DMS53 treated with DMSO at 0.1 percent for 48 hours (cell line): ENCODE results near the gene SNED1.
A peak's percentile ranks its signal among the peaks of the same experiment; 100 is the strongest.

ENCODE experiments used
- DNase-seq: peaks from one replicate; lab custom pipeline; 2025; ENCODE audit not compliant: unreplicated experiment; lab: John Stamatoyannopoulos, UW

The SNED1 gene

DNA sequence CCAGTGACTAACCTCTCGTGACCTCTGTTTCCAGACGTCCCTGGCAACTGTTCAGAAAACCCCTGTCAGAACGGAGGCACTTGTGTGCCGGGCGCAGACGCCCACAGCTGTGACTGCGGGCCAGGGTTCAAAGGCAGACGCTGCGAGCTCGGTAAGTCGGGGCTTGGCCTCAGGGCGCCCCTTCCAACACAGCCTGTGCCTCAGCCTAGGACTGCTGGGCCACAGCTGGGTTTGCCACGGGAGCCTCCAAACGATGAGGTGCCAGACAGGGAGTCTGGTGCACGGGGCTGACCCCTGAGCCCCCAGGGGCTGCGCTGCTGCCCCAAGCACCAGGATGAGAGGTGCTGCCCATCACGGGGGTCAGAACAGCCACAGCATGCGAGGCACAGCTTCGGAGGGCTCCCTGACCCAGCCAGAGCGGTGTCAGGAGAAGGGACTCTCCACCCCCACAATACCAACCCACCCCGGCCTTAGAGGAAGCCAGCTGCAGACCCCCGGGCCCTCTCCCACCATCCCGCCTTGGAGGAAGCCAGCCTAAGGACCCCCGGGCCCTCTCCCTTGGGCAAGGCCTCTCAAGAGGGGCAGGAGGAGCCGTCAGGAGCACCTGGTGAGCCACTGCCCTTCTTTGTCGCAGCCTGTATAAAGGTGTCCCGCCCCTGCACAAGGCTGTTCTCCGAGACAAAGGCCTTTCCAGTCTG lies 83.4 kb downstream of the SNED1 start:
- DNase-seq = no peak

DNA sequence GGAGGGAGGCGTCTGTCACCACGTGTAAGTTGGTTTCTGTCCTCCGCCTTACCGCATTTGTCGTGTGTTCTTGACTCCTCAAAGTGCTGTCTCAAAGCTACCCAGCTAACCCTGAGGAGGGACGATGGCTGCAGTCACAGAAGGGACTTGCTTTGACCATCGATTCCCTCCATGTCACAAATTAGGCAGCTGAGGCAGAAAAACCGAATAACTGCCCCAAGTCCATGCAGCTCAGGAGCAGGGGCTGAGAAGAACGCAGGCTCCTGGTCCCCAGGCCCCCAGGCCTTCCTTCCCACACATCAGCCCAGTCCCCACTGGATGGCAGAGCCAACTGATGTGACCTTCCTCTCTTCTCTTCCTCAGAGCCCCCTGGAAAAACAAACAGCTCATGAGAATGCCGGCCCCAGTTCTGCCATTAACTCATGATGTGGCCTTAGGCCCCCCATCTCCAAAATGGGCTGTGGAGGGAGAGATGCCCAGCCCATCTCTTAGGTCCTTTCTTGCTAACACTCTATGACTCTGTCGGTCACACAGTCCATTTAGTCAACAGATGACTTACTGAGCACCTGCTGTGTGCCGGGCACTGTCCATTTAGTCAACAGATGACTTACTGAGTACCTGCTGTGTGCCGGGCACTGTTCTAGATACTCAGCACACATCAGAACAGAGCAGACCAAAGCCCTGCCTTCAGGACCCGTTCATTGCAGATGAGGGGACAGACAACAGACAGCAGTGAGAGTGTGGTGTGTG lies 84.1 kb downstream of the SNED1 start:
- no peak for DNase-seq

DNA sequence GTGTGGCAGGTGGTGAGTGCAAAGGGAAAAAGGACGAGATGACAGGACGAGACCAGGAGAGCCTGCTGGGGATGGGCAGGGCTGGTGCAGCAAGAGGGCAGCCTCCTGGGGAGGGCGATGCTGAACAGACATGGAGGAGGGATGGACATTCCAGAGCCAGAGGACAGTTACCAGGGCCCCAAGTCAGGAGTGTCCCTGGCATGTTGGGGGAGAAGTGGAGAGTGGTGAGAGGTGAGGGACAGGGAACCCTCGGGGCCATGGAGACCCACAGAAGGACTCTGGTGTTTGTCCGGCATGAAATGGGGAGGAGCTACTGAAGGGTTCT lies 84.6 kb downstream of the SNED1 start:
- DNase-seq = no peak

DNA sequence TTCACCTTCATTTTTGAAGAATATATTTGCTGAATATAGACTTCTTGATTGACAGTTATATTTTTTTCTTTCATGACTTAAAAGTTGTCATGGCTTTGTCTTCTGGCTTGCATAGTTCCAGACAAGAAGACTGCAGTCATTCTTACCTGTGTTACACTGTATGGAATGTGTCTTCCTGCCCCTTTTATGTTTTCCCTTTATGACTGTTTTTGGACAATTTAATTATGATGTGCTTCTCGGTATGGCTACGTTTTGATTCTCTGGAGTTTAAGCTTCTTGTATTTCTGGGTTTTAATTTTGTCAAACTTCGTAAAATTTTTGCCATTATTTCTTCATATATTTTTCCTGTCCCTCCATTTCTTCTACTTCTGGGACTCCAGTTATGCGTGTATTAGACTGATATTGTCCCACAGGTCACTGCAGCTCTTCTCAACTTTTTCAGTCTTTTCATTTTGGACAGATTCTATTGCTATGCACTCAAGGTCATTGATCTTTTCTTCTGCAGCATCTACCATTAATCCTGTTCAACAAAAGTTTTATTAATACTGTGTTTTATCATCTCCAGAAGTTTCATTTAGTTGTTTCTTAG lies 86.5 kb downstream of the SNED1 start:
- DNase-seq = no peak

DNA sequence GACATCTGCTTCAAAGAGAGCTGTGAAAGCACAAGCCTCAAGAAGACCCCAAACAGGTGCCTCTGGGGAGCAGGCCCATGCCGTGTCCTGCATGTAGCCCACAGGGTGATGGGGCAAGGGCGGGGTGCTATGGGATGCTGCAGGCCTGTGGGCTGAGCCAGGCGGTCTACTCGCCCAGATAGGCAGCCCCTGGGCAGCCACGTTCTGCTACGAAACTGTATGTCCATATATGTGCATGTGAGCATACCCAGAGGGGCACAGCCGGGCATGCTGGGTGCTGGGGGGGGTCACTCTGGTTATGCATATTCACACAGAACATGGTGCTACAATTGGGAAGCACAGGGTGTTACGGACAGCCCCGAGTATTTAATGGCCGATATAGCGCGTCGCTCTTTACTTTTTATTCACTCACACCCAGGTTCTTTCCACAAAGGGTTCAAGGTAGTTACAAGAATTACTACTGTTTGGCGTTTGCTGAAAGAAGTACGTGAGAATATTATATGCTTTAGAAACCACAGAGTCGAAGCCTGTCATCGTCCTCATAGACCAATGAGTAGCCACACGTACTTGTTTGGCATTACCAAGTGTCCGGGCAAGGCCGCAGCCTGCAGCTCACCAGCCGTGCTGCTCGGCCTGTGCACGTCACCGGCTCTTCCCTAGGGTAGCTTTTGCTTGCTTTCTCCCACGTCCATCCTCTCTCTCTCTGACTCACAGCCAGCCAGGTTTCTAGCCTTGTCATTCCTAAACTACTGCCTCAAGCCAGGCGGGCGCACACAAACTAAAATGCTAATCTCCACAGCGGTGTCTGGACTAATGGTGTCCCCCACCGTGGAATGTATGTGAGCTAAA lies 89.2 kb downstream of the SNED1 start:
- no peak for DNase-seq

DNA sequence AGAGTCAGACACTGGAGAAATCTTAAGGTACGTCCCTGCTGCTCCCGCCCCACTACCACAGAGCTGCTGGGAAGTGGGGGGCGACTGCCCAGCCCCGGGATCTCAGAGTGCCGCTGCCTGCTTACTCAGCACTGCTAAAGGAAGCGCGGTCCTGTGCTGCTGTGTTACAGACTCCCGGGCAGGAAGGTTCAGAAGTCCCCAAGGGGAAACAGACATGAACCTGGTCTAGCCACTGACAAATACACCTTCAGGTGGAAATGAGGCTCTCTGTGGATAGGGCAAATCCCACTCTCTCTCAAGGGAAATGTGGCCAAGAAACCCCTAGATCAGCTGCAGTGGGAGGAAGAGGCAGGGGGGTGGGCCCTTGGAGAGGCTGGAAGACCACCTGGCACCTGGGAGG lies 90.0 kb downstream of the SNED1 start:
- DNase-seq = no peak

DNA sequence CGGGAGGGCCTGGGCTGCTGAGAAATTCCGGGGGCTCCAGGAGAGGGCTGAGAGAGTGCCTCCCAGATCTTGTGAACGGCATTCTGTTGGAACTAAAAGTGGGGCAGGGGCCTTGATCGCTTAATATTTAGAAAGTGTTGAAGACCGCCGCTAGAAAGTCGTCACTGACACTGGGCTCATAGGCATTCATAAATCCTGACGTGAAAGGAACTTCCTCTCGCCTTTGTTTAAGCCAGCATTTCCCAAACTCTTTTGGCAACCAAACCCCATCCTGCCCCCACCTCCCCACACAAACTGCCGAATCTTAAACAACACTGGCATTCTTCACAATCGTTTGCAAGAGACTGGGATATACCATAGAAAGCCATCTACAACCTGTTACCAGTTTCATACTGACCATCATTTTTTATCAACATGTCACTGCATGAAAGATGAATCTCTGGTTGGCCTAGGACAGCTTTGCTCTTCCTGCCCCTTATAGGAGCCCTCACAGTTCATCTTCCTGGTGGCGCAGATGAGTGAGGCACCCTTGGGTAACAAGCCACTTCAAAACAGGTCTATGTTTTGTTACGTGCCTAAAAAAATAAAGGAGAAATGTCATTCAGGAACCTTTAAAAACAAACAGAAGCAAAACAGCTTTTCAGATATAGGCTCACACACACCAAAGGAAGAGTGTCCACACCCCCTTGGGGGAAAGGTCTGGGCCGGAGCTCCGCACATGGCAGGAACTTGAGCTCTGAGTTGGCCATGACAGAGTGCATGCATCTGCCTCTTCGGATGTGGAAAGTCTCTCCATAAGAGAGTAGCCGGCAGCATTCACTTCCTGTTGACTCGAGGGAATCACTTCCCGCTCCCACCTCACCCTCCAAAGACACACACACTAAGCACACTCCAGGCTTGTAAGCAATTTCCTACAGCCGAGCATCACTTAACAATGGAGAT lies 90.6 kb downstream of the SNED1 start:
- no peak for DNase-seq

DNA sequence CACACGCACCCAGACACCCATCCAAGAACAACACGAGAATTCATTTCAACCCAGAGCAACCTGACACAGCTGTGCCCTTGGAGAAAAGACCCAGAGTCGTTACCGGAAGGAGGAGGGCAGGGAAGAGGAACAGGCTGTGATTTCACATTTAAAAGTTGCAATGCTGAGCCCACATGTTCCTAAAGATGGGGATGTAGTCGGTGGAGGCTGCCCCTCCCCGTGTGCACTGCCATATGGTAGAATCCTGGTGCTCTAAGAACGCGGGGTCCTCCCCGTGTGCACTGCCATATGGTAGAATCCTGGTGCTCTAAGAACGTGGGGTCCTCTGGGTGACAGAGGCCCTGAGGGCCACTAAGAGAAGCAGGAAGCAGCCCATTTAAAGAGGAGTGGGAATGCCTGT lies 92.8 kb downstream of the SNED1 start:
- no peak for DNase-seq

DNA sequence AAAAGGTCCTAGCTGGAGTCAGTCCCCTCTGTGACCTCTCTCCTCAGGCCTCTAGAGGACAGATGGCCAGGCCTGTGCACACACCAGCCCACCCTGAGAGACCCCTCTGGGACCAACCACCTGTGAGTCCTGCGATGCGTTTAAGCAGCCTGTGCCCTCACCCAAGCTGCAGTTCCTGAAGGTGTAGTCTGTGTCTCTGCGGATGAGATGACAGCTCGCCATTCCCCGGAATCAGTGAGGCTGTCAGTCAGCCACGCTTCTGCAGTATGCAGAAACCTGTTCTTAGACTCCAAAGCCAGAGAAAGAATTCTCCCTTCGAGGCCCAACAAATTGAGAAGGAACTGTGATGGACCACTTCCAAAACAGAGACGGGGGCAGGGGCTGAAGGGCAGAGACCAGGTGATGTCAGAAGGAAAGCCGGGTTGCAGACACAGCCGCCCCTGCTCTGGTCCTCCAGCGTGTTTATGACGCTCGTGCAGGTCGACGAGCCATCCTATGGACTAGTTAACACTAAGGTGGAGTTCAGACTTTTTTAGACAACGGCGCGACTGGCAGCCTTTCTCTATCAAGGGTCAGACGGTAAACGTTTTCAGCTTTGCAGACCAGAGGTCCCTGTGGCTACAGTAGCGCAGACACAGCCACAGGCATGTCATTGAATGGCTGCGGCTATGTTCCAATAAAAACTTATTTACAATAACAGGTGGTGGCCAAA lies 93.5 kb downstream of the SNED1 start:
- DNase-seq = no peak

DNA sequence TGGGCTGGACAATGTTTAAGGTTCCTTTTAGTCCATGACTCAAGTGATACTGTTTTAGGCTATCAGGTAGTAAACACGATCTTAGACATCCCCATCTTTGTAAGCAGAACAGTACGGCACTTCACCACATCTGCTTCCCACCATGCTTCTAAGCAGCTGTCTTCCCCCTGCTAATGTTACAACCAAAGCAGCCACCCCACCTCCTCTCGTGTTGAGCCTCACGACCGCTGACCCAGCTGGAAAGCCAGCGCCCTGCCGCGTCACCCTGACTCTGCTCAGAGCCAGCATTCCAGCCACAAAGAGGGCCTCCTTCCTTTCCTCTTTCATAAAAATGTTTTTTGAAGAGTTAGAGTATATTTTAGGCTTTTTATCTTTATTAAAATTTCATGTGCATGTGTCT lies 94.3 kb downstream of the SNED1 start:
- no peak for DNase-seq

DNA sequence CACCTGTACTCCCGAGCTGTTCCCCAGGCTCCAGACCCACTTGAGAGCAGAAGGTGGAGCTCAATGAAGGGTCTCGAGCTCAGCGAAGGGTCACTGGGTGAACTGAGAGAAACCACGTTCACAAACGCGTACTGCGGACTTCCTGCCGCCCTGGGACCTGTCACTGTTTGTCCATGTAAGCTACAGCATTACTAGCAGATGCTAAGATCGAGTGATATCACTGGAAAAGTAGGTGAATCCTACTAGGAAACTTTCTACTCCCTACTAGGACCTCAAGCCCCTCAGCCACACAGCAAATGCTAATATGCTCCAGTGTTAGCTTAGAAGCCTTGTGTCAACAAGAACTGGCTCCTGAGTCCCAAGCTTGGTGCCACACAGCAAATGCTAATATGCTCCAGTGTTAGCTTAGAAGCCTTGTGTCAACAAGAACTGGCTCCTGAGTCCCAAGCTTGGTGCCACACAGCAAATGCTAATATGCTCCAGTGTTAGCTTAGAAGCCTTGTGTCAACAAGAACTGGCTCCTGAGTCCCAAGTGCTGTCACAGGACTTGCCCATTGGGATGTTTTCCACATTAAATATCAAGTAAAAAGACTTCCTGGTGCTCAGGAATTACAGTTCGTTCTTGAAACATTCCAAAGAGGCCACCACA lies 94.8 kb downstream of the SNED1 start:
- DNase-seq = peak; percentile 74

DNA sequence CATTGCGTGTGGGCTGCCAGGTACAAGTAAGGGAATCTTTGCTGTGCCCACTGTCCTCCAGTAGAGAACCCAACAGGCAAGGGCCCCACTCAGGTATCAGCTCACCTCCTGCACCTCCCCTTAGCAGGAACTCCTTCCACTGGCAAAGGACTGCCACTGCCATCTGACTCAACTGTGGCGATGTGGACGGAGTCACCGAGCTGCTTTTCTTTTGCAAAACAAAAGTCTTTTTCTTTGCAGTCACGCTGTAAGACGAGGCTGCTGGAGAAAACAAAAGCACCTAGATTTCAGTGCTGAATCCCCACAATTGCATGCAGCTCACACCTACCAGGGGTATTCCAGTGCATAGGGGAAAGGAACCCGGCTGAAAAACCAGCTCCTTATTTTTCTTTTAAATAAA lies 95.8 kb downstream of the SNED1 start:
- no peak for DNase-seq

DNA sequence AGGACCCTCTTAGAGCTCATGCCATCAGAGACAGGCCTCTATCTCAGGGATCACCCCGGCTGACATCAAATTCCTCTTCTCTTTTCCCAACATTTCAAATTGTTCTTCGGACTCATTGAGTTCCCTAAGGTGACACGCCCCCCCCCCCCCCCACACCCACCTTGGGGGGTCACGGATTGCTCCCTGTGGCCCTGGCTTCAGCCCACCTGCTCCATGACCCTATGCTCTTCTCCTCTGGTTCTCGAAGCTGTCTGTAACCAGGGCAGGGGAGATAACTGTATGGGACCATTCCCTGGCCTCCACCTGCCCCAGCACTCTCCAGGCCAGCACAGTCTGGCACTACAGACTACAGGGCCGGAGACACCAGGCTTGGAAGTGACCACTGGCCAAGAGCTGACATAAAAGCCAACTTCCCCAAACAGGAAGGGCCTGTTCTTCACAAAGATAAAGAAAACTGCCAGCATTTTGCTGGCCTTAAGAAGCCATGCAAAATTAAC lies 96.6 kb downstream of the SNED1 start:
- DNase-seq = no peak

DNA sequence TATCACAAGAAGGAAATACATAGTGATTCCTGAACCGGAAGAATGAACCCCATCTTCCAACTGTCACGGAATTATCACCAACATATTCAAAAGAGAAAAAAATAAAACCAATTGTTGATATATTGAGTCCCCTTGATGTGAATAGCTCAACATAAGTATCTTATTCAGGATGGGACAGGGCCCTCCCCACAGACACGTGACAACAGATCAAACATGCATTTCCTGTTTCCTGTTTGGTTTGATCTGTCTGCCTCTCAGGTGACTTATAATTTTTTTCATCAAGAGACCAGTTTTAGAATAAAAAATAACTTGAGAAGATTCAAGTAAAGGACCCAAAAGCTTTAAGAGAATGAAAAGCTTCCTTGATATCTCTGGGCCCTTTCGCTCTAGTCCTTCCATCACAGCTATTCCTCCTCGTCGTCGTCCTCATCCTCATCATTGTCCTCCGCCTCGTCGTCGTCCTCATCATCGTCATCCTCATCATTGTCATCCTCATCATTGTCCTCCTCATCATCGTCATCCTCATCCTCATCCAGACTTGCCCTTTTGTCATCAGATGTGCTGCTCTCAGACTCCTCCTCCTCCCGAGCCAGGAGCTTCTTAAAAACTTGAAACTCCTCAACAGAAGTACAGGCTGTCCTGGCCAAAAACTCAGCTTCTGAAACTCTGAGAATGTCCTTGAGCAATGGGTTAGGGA lies 97.3 kb downstream of the SNED1 start:
- DNase-seq = peak; percentile 9

DNA sequence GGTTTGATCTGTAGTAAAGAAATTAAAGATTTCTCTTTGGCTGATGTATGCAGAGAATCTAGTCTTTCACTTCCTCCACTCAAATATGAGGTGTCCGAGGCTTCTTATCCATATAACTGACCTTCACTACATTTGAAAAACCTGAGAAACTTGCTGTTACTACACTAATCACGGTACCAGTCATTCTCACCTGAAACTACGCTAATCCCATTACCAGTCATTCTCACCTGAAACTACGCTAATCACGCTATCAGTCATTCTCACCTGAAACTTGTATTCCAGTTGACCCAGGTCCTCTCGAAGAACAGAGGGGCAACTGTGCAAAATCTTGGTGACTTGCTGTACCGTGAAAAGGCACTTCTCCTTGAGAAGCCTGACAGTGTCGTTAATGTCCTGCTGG lies 98.6 kb downstream of the SNED1 start:
- no peak for DNase-seq

DNA sequence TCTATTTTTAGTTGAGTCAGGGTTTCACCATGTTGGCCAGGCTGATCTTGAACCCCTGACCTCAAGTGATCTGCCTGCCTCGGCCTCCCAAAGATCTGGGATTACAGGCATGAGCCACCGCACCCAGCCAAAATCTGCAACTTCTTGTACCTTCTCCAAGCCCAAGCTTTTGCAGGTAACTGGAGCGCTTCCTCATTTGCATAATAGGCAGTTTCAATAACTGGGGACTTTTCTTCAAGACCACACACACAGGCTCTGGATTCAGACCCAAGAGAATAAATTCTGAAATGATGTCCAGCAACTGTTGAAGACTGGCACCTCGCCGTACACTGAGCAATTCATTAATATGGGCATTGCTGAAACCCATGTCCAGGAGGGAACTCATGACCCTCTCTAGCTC lies 100.8 kb downstream of the SNED1 start:
- no peak for DNase-seq

DNA sequence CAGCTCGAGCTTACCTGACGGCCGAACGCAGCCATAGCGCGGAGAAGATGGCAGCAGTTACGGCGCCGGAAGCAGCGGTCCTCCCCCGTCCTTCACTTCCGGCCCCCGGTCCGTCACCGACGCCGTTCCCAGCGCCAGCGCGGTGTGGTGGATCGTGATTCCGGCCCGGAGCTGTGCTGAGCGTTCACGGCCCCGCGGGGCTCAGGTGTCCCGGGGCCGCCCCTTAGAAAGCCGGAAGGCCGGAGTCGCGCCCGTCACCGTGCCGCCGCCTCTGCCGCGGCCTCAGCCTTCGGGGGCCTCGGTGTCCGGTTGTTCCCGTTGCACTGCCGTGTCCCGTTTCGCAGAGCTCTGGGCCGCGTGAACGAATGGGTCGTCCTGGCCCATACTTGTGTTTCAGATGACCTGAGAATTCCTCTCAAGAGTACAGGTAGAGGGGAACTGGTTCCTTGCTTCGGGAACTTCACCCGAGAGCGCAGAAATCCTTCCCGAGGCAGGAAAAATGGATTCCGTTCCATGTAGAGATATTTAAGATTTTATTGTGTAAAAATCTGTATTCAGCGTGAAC lies 103.9 kb downstream of the SNED1 start, which contains the start of gene MTERF4:
MTERF4 (minus strand) TSS at position 49 of the 565 bp plus-strand sequence; CDS start at position 35, 14 bp downstream.
- peak; percentile 25 for DNase-seq

DNA sequence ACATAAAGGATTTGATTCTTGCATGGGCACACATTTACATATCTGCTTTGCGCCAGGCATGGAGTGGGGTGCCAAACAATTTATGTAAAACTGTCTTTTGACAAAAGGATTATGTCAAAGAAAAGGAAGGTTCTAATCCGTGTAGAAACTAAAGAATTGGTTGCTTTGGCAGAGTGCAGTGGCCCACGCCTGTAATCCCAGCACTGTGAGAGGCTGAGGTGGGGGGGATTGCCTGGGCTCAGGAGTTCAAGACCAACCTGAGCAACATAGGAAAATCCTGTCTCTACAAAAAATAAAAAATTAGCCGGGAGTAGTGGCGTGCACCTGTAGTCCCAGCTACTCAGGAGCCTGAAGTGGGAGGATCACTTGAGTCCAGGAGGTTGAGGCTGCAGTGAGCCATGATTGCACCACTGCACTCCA lies 104.8 kb downstream of the SNED1 start:
- DNase-seq = no peak
